Measurements from ENCODE around the gene LAPTM5.

Gene LAPTM5

DNA sequence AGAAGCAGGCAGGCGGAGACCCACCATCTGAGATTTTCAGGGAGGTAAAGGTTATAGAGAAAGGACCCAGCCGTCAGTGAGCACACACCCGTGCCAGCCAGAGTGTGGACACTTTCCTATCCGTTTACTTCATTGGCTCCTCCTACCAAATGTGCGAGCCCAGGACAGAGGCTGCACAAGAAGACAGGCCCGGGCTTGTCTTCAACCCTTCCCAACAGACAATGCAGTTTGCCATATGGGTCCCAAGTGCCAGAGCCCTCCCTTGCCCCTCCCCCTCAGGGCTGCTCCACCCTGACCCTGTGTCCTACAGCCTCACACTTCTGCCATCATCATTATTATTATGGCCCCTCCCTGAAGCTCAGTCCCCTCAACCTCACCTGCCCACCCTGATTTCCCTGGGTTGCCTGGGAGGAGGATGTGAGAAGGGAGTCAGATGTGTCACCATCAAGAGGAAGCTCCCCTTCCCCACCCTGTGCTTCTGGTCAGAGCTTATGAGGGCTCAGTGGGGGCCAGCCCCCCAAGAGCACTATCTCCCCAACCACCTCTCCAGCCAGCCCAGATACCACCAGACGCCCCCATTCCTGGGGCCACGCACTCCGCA is 9.4 kb downstream of the LAPTM5 start (continued):
- TF ChIP-seq, protein P1, sequence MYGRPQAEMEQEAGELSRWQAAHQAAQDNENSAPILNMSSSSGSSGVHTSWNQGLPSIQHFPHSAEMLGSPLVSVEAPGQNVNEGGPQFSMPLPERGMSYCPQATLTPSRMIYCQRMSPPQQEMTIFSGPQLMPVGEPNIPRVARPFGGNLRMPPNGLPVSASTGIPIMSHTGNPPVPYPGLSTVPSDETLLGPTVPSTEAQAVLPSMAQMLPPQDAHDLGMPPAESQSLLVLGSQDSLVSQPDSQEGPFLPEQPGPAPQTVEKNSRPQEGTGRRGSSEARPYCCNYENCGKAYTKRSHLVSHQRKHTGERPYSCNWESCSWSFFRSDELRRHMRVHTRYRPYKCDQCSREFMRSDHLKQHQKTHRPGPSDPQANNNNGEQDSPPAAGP (tag by site-specific recombination; IDR thresholded peaks at IDR 0.05) = peak; percentile 78
- peak; percentile 47 for TF ChIP-seq GLIS2 (tag by site-specific recombination; IDR thresholded peaks at IDR 0.05)
- no peak for TF ChIP-seq ZBTB8A (tag by site-specific recombination; IDR thresholded peaks at IDR 0.05)
- TF ChIP-seq ZNF596 (tag by site-specific recombination; IDR thresholded peaks at IDR 0.05) = no peak
- no peak for TF ChIP-seq ZNF510 (tag by site-specific recombination; IDR thresholded peaks at IDR 0.05; ENCODE audit: insufficient replicate concordance)
- TF ChIP-seq GLIS1 (tag by site-specific recombination; IDR thresholded peaks at IDR 0.05) = no peak
- TF ChIP-seq ZNF76 (tag by site-specific recombination; IDR thresholded peaks at IDR 0.05; ENCODE audit: borderline replicate concordance, low read depth) = peak; percentile 56; the same call in 1 of the 2 replicates
- TF ChIP-seq ZNF792 (tag by site-specific recombination; IDR thresholded peaks at IDR 0.05) = no peak
- TF ChIP-seq TRIM28 (IDR thresholded peaks at IDR 0.05; ENCODE audit: borderline replicate concordance, low read length) = peak; percentile 74
- TF ChIP-seq ZNF239 (tag by site-specific recombination; IDR thresholded peaks at IDR 0.05) = no peak
- TF ChIP-seq, protein P2, sequence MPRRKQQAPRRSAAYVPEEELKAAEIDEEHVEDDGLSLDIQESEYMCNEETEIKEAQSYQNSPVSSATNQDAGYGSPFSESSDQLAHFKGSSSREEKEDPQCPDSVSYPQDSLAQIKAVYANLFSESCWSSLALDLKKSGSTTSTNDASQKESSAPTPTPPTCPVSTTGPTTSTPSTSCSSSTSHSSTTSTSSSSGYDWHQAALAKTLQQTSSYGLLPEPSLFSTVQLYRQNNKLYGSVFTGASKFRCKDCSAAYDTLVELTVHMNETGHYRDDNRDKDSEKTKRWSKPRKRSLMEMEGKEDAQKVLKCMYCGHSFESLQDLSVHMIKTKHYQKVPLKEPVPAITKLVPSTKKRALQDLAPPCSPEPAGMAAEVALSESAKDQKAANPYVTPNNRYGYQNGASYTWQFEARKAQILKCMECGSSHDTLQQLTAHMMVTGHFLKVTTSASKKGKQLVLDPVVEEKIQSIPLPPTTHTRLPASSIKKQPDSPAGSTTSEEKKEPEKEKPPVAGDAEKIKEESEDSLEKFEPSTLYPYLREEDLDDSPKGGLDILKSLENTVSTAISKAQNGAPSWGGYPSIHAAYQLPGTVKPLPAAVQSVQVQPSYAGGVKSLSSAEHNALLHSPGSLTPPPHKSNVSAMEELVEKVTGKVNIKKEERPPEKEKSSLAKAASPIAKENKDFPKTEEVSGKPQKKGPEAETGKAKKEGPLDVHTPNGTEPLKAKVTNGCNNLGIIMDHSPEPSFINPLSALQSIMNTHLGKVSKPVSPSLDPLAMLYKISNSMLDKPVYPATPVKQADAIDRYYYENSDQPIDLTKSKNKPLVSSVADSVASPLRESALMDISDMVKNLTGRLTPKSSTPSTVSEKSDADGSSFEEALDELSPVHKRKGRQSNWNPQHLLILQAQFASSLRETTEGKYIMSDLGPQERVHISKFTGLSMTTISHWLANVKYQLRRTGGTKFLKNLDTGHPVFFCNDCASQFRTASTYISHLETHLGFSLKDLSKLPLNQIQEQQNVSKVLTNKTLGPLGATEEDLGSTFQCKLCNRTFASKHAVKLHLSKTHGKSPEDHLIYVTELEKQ (tag by site-specific recombination; IDR thresholded peaks at IDR 0.05; ENCODE audit: borderline replicate concordance) = no peak
- TF ChIP-seq ZNF626 (tag by site-specific recombination; IDR thresholded peaks at IDR 0.05) = no peak
- no peak for TF ChIP-seq ZNF600 (tag by site-specific recombination; IDR thresholded peaks at IDR 0.05)
- TF ChIP-seq ZNF529 (tag by site-specific recombination; IDR thresholded peaks at IDR 0.05; ENCODE audit: insufficient replicate concordance) = no peak
- TF ChIP-seq, protein P3, sequence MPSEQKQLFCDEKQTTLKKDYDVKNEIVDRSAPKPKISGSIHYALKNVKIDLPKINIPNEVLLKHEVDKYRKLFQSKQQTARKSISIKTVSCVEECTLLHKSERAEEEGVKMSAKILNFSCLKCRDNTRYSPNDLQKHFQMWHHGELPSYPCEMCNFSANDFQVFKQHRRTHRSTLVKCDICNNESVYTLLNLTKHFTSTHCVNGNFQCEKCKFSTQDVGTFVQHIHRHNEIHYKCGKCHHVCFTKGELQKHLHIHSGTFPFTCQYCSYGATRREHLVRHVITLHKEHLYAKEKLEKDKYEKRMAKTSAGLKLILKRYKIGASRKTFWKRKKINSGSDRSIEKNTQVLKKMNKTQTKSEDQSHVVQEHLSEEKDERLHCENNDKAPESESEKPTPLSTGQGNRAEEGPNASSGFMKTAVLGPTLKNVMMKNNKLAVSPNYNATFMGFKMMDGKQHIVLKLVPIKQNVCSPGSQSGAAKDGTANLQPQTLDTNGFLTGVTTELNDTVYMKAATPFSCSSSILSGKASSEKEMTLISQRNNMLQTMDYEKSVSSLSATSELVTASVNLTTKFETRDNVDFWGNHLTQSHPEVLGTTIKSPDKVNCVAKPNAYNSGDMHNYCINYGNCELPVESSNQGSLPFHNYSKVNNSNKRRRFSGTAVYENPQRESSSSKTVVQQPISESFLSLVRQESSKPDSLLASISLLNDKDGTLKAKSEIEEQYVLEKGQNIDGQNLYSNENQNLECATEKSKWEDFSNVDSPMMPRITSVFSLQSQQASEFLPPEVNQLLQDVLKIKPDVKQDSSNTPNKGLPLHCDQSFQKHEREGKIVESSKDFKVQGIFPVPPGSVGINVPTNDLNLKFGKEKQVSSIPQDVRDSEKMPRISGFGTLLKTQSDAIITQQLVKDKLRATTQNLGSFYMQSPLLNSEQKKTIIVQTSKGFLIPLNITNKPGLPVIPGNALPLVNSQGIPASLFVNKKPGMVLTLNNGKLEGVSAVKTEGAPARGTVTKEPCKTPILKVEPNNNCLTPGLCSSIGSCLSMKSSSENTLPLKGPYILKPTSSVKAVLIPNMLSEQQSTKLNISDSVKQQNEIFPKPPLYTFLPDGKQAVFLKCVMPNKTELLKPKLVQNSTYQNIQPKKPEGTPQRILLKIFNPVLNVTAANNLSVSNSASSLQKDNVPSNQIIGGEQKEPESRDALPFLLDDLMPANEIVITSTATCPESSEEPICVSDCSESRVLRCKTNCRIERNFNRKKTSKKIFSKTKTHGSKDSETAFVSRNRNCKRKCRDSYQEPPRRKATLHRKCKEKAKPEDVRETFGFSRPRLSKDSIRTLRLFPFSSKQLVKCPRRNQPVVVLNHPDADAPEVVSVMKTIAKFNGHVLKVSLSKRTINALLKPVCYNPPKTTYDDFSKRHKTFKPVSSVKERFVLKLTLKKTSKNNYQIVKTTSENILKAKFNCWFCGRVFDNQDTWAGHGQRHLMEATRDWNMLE (tag by site-specific recombination; conservative IDR thresholded peaks at IDR 0.05; ENCODE audit: low read depth) = peak; percentile 35; the same call in 1 of the 2 replicates
- no peak for TF ChIP-seq ZNF621 (tag by site-specific recombination; IDR thresholded peaks at IDR 0.05)

All from HEK293 (cell line).